IMR-90 (cell line): Measurements from ENCODE around the gene SPANXN5. TPM values are rescaled to one million over a fixed set of nuclear protein-coding genes. Genes with fewer than 3 reads are reported as not detected.

ENCODE experiments used
- ATAC-seq: fragments of 200-7000 bp; cut with Tn5 transposase; 2 replicates; pipeline ENCODE4 v1.9.1; 2020; ENCODE audit warnings: low read depth, mild to moderate bottlenecking, moderate library complexity
- BruUV-seq: library from RNA; stranded (reverse); fragments of 400-500 nt; replicated peaks from 2 replicates; lab custom pipeline; 2021; lab: Mats Ljungman, UMichigan
- CTCF ChIA-PET: fragments of 300-600 bp; formaldehyde crosslinking; extraction: SDS; loops from one replicate; lab custom pipeline; 2021; ENCODE audit warnings: antibody characterized with exemption; lab: Yijun Ruan, JAX
- POLR2A ChIA-PET: fragments of 300-600 bp; sonication (Branson Sonifier 250); formaldehyde crosslinking; loops from one replicate; lab custom pipeline; 2022; ENCODE audit warnings: antibody characterized with exemption; ENCODE audit not compliant: unreplicated experiment; lab: Charles Lee
- DNase-seq: peaks from one replicate; pipeline ENCODE4 v3.0.0; 2013
- H2AFZ ChIP-seq: replicated peaks from 2 replicates; pipeline ENCODE3; 2013; ENCODE audit warnings: low read length, mild to moderate bottlenecking; ENCODE audit not compliant: poor library complexity
- H2AK5ac ChIP-seq: 2 replicates; pipeline ENCODE4 v1.6.1; 2013; ENCODE audit warnings: low read depth, low read length, inconsistent platforms
- H2AK9ac ChIP-seq: replicated peaks from 2 replicates; pipeline ENCODE3; 2013; ENCODE audit warnings: mild to moderate bottlenecking, low read depth, low read length, moderate library complexity; ENCODE audit not compliant: poor library complexity
- H2BK120ac ChIP-seq: 2 replicates; pipeline ENCODE4 v1.6.1; 2013; ENCODE audit warnings: low read depth, low read length, inconsistent platforms
- H2BK15ac ChIP-seq: 3 replicates; pipeline ENCODE4 v1.6.1; 2013; ENCODE audit warnings: low read depth, low read length, inconsistent platforms
- H2BK20ac ChIP-seq: 2 replicates; pipeline ENCODE4 v1.6.1; 2013; ENCODE audit warnings: low read depth, mild to moderate bottlenecking, inconsistent platforms, low read length, moderate library complexity
- H2BK5ac ChIP-seq: 2 replicates; pipeline ENCODE4 v1.6.1; 2013; ENCODE audit warnings: mild to moderate bottlenecking, low read depth, low read length, inconsistent platforms; ENCODE audit not compliant: poor library complexity, severe bottlenecking
- H3K14ac ChIP-seq: replicated peaks from 2 replicates; pipeline ENCODE4 v1.6.1; 2013; ENCODE audit warnings: low read depth, low read length, inconsistent platforms
- H3K18ac ChIP-seq: 2 replicates; pipeline ENCODE4 v1.6.1; 2013; ENCODE audit warnings: low read depth, low read length, control low read depth
- H3K23ac ChIP-seq: 2 replicates; pipeline ENCODE4 v1.6.1; 2013; ENCODE audit warnings: low read depth, low read length, inconsistent platforms
- H3K27ac ChIP-seq: 2 replicates; pipeline ENCODE4 v1.5.1; 2013; ENCODE audit warnings: mild to moderate bottlenecking, control low read depth, low read length; ENCODE audit not compliant: insufficient read depth
- H3K27me3 ChIP-seq: 2 replicates; pipeline ENCODE4 v1.6.1; 2013; ENCODE audit warnings: low read length; ENCODE audit not compliant: control insufficient read depth, insufficient read depth
- H3K36me3 ChIP-seq: 2 replicates; pipeline ENCODE4 v1.6.1; 2013; ENCODE audit warnings: low read length, mixed read lengths; ENCODE audit not compliant: control insufficient read depth, insufficient read depth
- H3K4ac ChIP-seq: 2 replicates; pipeline ENCODE4 v1.6.1; 2013; ENCODE audit warnings: low read depth, low read length, inconsistent platforms
- H3K4me1 ChIP-seq: 2 replicates; pipeline ENCODE4 v1.6.1; 2013; ENCODE audit warnings: low read length, mixed read lengths; ENCODE audit not compliant: control insufficient read depth, insufficient read depth
- H3K4me2 ChIP-seq: 2 replicates; pipeline ENCODE4 v1.6.1; 2013; ENCODE audit warnings: low read depth, mild to moderate bottlenecking, control low read depth, low read length, moderate library complexity
- H3K4me3 ChIP-seq: 2 replicates; pipeline ENCODE4 v1.5.1; 2013; ENCODE audit warnings: low read depth, mild to moderate bottlenecking, control low read depth, low read length, moderate library complexity; ENCODE audit not compliant: insufficient read depth
- H3K56ac ChIP-seq: 2 replicates; pipeline ENCODE4 v1.6.1; 2013; ENCODE audit warnings: low read length, inconsistent platforms; ENCODE audit not compliant: insufficient read depth; ENCODE audit errors: extremely low read depth
- H3K79me1 ChIP-seq, 2 experiments: 2 replicates each; pipeline ENCODE4 v1.6.1; 2013; ENCODE audit warnings: low read length in 2 of 2, inconsistent platforms in 1 of 2, low read depth in 1 of 2
- H3K9ac ChIP-seq: 2 replicates; pipeline ENCODE4 v1.6.1; 2013; ENCODE audit warnings: low read depth, low read length, control low read depth
- H3K9me1 ChIP-seq: 2 replicates; pipeline ENCODE4 v1.6.1; 2013; ENCODE audit warnings: low read length, inconsistent platforms; ENCODE audit not compliant: insufficient read depth
- H3K9me3 ChIP-seq: 2 replicates; pipeline ENCODE4 v1.6.1; 2013; ENCODE audit warnings: low read length; ENCODE audit not compliant: control insufficient read depth, insufficient read depth
- H4K20me1 ChIP-seq: 2 replicates; pipeline ENCODE4 v1.6.1; 2013; ENCODE audit warnings: low read length, inconsistent platforms; ENCODE audit not compliant: insufficient read depth
- H4K5ac ChIP-seq: 2 replicates; pipeline ENCODE4 v1.6.1; 2013; ENCODE audit warnings: mild to moderate bottlenecking, low read depth, low read length, control low read depth
- H4K8ac ChIP-seq, 2 experiments: 2 replicates each; pipeline ENCODE4 v1.6.1; 2013; ENCODE audit warnings: low read depth in 2 of 2, low read length in 2 of 2, control low read depth in 1 of 2, inconsistent platforms in 1 of 2
- H4K91ac ChIP-seq: 2 replicates; pipeline ENCODE4 v1.6.1; 2013; ENCODE audit warnings: low read depth, low read length, inconsistent platforms; ENCODE audit not compliant: insufficient read depth
- BHLHE40 ChIP-seq: fragments of 150-350 bp; IDR thresholded peaks from 2 replicates; pipeline ENCODE4 v1.6.1; 2016; ENCODE audit warnings: mild to moderate bottlenecking, low read depth, low read length
- CEBPB ChIP-seq: IDR thresholded peaks from 2 replicates; pipeline ENCODE4 v1.6.1; 2012; ENCODE audit warnings: low read depth, low read length, improper control_type of control experiment
- CHD1 ChIP-seq: IDR thresholded peaks from 2 replicates; pipeline ENCODE4 v1.6.1; 2012; ENCODE audit warnings: low read depth, low read length, improper control_type of control experiment
- FOS ChIP-seq: fragments of 150-350 bp; IDR thresholded peaks from 2 replicates; pipeline ENCODE4 v1.6.1; 2016; ENCODE audit warnings: low read depth, low read length
- MAZ ChIP-seq: IDR thresholded peaks from 2 replicates; pipeline ENCODE4 v1.6.1; 2012; ENCODE audit warnings: low read depth, mild to moderate bottlenecking, low read length, improper control_type of control experiment, moderate library complexity, borderline replicate concordance
- MXI1 ChIP-seq: IDR thresholded peaks from 2 replicates; pipeline ENCODE4 v1.6.1; 2012; ENCODE audit warnings: low read depth, mild to moderate bottlenecking, low read length, moderate library complexity, borderline replicate concordance
- POLR2A ChIP-seq: IDR thresholded peaks from 2 replicates; pipeline ENCODE4 v1.6.1; 2012; ENCODE audit warnings: mild to moderate bottlenecking, low read depth, low read length
- RCOR1 ChIP-seq: IDR thresholded peaks from 2 replicates; pipeline ENCODE4 v1.6.1; 2012; ENCODE audit warnings: mild to moderate bottlenecking, low read length, improper control_type of control experiment; ENCODE audit not compliant: insufficient replicate concordance
- RFX5 ChIP-seq: IDR thresholded peaks from 2 replicates; pipeline ENCODE4 v1.8.0; 2012; ENCODE audit warnings: low read depth, mild to moderate bottlenecking, low read length, moderate library complexity
- SMC3 ChIP-seq: fragments of 150-350 bp; IDR thresholded peaks from 2 replicates; pipeline ENCODE4 v1.6.1; 2016; ENCODE audit warnings: low read depth, mild to moderate bottlenecking, antibody characterized with exemption, low read length, moderate library complexity
- WGBS, 2 experiments: methylation state at CpG; one replicate each; pipeline versions ENCODE4 v1.1.5 to v1.1.7; 2013; ENCODE audit warnings: missing lambda C conversion rate in 2 of 2; ENCODE audit not compliant: insufficient read length in 1 of 2; ENCODE audit errors: extremely low coverage in 2 of 2; 5-methylcytosine and 5-hydroxymethylcytosine counted together
- dilution Hi-C: fragments of 300-500 bp; cut with HindIII; formaldehyde crosslinking; loops from one replicate; pipeline ENCODE4 v1.14.3; 2018; ENCODE audit warnings: low sequenced_read_pairs; ENCODE audit not compliant: unreplicated experiment
- in situ Hi-C: fragments of 300-500 bp; cut with MboI; formaldehyde crosslinking; loops from 3 replicates; pipeline ENCODE4 v1.14.3; 2019; ENCODE audit warnings: low sequenced_read_pairs, inconsistent platforms, mixed read lengths
- intact Hi-C: fragments of 100-400 bp; cut with micrococcal nuclease; formaldehyde crosslinking; loops from 2 replicates; pipeline ENCODE4 v1.10.0; 2022
- polyA plus RNA-seq, 3 experiments: library from polyadenylated mRNA; depleted of rRNA; stranded (reverse); fragments of >200 nt; gene quantifications; 2 replicates each; pipeline ENCODE4 v1.2.3, GENCODE V29; 2012; ENCODE audit warnings: low replicate concordance in 1 of 3
- total RNA-seq: library from RNA; depleted of rRNA; stranded (reverse); fragments of >200 nt; gene quantifications from 2 replicates; pipeline ENCODE4 v1.2.3, GENCODE V29; 2012
- TF ChIP-seq, protein P1 (sequence below): conservative IDR thresholded peaks from 2 replicates; pipeline ENCODE4 v1.5.1; 2012; ENCODE audit warnings: mild to moderate bottlenecking, low read depth, low read length, improper control_type of control experiment
- TF ChIP-seq, protein P2 (sequence below): fragments of 150-350 bp; IDR thresholded peaks from 2 replicates; pipeline ENCODE4 v1.6.1; 2017; ENCODE audit warnings: mild to moderate bottlenecking, antibody characterized with exemption, low read length, low read depth
- TF ChIP-seq, protein P3 (sequence below): fragments of 150-350 bp; IDR thresholded peaks from 2 replicates; pipeline ENCODE4 v1.6.1; 2016; ENCODE audit warnings: low read depth, mild to moderate bottlenecking, low read length, moderate library complexity, borderline replicate concordance

SPANXN5 gene
- total and polyA plus RNA-seq, 2 of the 4 experiments (the other 2 are of a cell fraction): not detected

DNA sequence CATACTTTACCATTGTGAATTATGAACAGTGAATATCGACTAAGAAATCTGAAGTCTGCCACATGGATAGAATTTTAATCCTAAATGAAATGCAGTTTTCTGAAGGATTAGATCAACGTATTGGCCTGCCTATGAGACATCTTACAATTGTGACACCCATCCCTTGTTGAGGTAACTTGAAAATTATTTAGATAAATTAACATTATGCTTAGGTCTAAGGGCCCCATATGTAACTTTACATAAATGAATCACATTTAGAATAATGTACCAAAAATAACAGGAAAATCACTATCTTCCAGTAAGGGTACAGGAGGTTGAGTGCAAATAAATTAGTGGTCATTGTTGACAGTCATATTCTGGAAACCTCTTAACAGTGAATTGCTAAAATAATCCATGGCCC is 27.4 kb upstream of the SPANXN5 start:
- in situ Hi-C loops (no loop called here), intact Hi-C loops (no loop called here), dilution Hi-C loops (no loop called here)
- POLR2A ChIA-PET: no interaction called here
- Histone ChIP-seq H4K20me1 (no peaks in the 10 kb centered on the region), H3K18ac (no peak overlapping the region), H2BK120ac (no peak overlapping the region), H3K4ac (no peak overlapping the region), H2BK5ac (no peak overlapping the region), H2BK15ac (no peak overlapping the region), H3K14ac (no peak overlapping the region), H3K56ac (no peak overlapping the region), H4K91ac (no peak overlapping the region), H3K23ac (no peak overlapping the region), H3K9me3 (0 out of 2 replicates have a peak, but pooled peaks cover 2% of the 10 kb centered on the region), H2BK20ac (no peak overlapping the region), H3K4me2 (no peak overlapping the region), H3K36me3 (no peaks in the 10 kb centered on the region), H3K4me3 (no peak overlapping the region), H2AK9ac (no peak overlapping the region), H4K8ac (no peak overlapping the region), H4K5ac (no peak overlapping the region), H2AK5ac (no peak overlapping the region), H3K4me1 (no peaks in the 10 kb centered on the region), H3K9me1 (no peaks in the 10 kb centered on the region), H3K9ac (no peak overlapping the region), H3K27me3 (peaks cover 3% of the 10 kb centered on the region), H3K27ac (no peak overlapping the region), H2AFZ (no peak overlapping the region), H3K79me1 (no peaks in the 10 kb centered on the region)
- BruUV-seq: no TSS peak
- ATAC-seq: no peak
- no CpG with 5 or more reads among the region's 2 CpGs for WGBS, 2 experiments
- TF ChIP-seq MAZ: no peak
- TF ChIP-seq SMC3: no peak
- no peak for TF ChIP-seq BHLHE40
- no peak for TF ChIP-seq POLR2A
- TF ChIP-seq, protein P1, sequence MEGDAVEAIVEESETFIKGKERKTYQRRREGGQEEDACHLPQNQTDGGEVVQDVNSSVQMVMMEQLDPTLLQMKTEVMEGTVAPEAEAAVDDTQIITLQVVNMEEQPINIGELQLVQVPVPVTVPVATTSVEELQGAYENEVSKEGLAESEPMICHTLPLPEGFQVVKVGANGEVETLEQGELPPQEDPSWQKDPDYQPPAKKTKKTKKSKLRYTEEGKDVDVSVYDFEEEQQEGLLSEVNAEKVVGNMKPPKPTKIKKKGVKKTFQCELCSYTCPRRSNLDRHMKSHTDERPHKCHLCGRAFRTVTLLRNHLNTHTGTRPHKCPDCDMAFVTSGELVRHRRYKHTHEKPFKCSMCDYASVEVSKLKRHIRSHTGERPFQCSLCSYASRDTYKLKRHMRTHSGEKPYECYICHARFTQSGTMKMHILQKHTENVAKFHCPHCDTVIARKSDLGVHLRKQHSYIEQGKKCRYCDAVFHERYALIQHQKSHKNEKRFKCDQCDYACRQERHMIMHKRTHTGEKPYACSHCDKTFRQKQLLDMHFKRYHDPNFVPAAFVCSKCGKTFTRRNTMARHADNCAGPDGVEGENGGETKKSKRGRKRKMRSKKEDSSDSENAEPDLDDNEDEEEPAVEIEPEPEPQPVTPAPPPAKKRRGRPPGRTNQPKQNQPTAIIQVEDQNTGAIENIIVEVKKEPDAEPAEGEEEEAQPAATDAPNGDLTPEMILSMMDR: no peak
- TF ChIP-seq RCOR1: no peak
- TF ChIP-seq MXI1: no peak
- TF ChIP-seq, protein P2, sequence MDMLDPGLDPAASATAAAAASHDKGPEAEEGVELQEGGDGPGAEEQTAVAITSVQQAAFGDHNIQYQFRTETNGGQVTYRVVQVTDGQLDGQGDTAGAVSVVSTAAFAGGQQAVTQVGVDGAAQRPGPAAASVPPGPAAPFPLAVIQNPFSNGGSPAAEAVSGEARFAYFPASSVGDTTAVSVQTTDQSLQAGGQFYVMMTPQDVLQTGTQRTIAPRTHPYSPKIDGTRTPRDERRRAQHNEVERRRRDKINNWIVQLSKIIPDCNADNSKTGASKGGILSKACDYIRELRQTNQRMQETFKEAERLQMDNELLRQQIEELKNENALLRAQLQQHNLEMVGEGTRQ: no peak
- TF ChIP-seq CHD1: no peak
- TF ChIP-seq, protein P3, sequence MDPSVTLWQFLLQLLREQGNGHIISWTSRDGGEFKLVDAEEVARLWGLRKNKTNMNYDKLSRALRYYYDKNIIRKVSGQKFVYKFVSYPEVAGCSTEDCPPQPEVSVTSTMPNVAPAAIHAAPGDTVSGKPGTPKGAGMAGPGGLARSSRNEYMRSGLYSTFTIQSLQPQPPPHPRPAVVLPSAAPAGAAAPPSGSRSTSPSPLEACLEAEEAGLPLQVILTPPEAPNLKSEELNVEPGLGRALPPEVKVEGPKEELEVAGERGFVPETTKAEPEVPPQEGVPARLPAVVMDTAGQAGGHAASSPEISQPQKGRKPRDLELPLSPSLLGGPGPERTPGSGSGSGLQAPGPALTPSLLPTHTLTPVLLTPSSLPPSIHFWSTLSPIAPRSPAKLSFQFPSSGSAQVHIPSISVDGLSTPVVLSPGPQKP: no peak
- no peak for TF ChIP-seq CEBPB
- TF ChIP-seq FOS: no peak
- no peak for TF ChIP-seq RFX5
- no peak for DNase-seq
- CTCF ChIA-PET: no interaction called here
